Measurements from ENCODE around the gene NCEH1.
A peak's percentile ranks its signal among the peaks of the same experiment; 100 is the strongest.

The NCEH1 gene

DNA sequence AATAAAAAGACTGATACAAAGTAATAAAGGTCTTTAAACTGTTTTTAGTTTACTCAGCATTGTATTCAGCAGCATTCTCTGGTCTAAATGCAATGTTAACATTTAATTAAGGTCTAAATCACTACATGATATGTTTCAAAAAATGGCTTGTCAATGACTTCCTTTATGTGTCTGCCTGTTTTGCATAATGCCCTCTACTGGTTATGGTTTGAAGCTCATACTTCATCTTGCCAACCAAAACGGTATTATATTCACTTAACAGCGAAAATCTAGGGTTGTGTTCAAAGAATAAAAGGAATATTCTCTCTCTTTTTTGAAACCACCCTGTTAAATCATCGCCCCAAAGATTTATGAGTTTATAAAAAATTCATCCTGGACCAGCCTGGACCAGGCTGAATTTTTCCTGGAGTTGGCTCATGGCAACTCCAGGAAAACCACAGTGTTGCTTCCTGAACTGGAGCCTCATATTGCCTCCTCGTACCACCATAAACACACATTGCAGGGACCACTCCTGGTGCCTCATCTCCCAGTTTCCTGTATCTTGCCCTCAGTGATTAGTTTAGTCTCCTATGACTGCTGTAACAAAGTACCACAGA is 6.7 kb upstream of the NCEH1 start:
- H3K4me3 ChIP-seq (ENCODE audit: control insufficient read depth, low read depth, low read length), result no peak overlapping the region
- TF ChIP-seq, protein P1, sequence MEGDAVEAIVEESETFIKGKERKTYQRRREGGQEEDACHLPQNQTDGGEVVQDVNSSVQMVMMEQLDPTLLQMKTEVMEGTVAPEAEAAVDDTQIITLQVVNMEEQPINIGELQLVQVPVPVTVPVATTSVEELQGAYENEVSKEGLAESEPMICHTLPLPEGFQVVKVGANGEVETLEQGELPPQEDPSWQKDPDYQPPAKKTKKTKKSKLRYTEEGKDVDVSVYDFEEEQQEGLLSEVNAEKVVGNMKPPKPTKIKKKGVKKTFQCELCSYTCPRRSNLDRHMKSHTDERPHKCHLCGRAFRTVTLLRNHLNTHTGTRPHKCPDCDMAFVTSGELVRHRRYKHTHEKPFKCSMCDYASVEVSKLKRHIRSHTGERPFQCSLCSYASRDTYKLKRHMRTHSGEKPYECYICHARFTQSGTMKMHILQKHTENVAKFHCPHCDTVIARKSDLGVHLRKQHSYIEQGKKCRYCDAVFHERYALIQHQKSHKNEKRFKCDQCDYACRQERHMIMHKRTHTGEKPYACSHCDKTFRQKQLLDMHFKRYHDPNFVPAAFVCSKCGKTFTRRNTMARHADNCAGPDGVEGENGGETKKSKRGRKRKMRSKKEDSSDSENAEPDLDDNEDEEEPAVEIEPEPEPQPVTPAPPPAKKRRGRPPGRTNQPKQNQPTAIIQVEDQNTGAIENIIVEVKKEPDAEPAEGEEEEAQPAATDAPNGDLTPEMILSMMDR (IDR thresholded peaks at IDR 0.05; ENCODE audit: control insufficient read depth, insufficient read depth, low read depth, low read length, missing control alignments), result peak; percentile 49
- DNase-seq (ENCODE audit: low read depth), result no peak

DNA sequence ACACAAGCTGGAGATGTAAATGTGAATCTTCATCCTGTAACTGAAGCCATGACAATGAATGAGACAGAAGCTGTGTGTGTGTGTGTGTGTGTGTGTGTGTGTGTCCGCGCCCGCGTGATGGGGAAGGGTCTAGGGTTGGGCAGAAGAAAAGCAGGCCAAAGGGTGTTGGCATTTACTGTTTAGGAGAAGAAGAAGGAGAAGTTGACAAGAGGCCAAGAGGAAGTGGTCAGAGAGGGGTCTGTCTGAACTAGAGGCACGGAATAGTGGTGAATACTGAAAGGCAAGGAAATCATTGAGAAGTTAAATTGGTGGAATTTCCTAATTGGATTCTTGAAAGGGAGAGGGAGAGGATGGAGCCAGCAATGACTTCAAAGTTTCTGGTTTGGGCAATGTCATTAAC is 5.6 kb upstream of the NCEH1 start:
- H3K4me3 ChIP-seq (ENCODE audit: control insufficient read depth, low read depth, low read length), result no peak overlapping the region
- TF ChIP-seq, protein P1 (IDR thresholded peaks at IDR 0.05; ENCODE audit: control insufficient read depth, insufficient read depth, low read depth, low read length, missing control alignments), result no peak
- DNase-seq (ENCODE audit: low read depth), result no peak

DNA sequence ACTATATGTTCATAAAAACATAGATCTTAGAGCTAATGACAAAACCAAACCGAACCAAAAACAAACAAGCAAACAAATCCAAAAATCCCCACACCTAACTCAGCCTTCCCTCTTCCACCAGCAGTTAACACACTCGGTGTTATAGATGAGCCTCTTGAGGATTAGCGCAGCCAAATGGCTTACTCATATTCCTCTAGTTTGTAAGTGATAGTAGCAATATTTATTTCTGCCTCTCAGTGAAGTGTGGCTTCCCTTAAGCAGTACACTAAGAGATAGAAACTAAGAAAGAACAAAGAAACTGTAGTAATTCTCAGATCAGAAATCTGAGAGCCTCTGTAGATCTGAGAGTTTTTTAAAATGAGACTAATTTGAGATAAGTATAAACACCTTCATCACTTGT is 2.4 kb upstream of the NCEH1 start:
- DNase-seq (ENCODE audit: low read depth), result no peak
- TF ChIP-seq, protein P1 (IDR thresholded peaks at IDR 0.05; ENCODE audit: control insufficient read depth, insufficient read depth, low read depth, low read length, missing control alignments), result no peak
- no peak overlapping the region for H3K4me3 ChIP-seq (ENCODE audit: control insufficient read depth, low read depth, low read length)

DNA sequence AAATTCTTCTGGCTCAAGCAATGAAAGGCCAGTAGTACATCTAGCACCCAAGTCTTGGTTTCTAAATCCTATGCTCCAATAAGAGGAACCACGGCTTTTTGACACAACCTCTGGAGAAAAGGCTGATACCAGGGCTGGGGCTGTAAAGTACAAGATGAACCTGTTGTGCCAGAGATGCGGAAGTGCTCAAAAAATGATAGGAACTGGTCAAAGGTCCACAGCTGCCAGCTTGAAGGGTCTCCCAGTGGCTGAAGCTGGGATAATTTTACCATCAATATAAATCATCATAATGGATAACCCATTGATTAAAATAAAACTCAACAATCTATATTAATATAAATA is 558 bp upstream of the NCEH1 start:
- DNase-seq (ENCODE audit: low read depth), result no peak
- peak overlapping the region; percentile 94 for H3K4me3 ChIP-seq (ENCODE audit: control insufficient read depth, low read depth, low read length)
- TF ChIP-seq, protein P1 (IDR thresholded peaks at IDR 0.05; ENCODE audit: control insufficient read depth, insufficient read depth, low read depth, low read length, missing control alignments), result no peak

DNA sequence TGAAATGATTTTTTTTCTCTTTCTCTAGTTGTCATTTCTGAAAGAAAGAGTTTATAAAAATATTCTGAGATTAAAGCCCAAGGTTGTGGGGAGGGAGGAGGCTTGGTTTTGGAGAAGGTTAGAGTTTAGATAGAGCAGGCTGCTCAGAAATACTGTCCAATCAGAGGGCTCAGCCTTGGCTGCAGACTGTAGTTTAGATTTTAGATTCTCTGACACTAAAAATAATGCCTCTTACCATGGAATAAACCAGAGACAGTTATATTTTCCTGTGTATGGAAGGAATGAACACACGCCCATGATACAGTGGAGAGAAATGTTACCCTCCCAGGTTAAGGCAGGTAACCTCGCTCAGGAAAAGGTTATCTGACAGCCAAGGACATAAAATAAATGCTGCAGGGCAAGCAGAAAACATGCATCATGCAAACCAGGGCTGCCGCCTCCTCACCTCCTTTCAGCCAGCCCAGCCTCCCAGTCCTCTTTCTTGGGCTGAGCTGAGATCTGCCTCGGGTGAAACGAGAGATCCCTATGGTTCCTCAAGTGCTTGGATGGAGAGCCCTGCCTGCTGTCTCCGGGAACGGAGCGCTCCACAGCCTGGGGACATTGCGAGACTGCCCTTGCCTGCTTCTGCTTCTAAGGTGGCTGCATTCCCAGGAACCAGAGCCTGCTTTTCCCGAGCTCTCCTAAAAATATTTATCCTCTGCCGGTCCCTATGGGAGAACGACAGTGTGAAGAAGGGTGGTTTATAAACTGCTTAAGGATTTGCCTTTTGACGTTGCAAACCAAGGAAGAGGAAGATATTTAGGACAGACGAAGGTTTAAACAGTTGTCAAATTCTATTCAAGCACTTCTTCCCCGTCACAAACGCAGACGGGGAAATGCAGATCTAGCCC is 848 bp downstream of the NCEH1 start:
- TF ChIP-seq, protein P1 (IDR thresholded peaks at IDR 0.05; ENCODE audit: control insufficient read depth, insufficient read depth, low read depth, low read length, missing control alignments), result no peak
- peak overlapping the region; percentile 94 for H3K4me3 ChIP-seq (ENCODE audit: control insufficient read depth, low read depth, low read length)
- DNase-seq (ENCODE audit: low read depth), result no peak

DNA sequence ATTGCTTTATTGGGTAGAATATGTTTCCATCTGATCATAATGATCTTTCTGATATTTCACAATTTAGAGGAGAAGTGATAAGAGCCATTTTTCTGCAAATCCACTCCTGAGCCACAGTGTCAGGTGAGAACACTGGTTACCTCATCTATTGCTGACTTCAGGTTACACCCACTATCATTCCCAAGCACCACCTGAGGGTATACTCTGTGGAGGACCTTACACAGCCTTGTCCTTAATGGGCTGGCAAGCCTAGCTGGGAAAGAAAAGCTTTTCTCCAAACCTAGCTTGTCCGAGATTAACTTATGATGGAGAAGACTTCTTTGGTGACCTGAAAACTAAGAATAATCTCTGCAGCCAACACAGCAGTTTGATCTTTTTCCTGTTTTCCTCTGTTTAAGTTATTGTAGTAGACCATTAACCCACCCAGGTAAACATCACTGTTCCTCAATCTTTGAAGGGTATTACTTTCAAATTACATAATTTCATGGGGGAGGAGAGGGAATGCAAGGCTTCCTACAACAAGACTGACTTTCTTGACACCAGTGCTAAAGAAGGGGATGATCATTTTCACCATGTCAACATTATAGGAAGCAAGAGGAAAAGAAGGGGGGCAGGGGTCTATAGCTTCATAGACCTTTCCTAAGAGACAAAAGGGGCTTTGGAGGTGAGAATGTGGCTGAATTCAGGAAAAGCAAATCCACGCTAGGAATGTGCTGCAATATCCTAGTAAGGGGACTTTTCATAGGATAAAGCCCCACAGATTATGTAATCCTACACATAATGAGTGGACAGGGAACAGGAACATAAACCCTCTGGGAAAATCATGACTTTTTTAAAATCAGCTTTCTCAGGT is 1.7 kb downstream of the NCEH1 start:
- TF ChIP-seq, protein P1 (IDR thresholded peaks at IDR 0.05; ENCODE audit: control insufficient read depth, insufficient read depth, low read depth, low read length, missing control alignments), result no peak
- no peak for DNase-seq (ENCODE audit: low read depth)
- H3K4me3 ChIP-seq (ENCODE audit: control insufficient read depth, low read depth, low read length), result peak overlapping the region; percentile 94
